ENCODE measurements around the gene FOXE3.
"Not testable (repeated sequence)": the region's sequence is repeated elsewhere in the genome, so short reads cannot be mapped to it uniquely, and the experiment has no call there.

Gene FOXE3

GRCh38 chr1:47445823-47446550 is 29.9 kb downstream of the FOXE3 start:
- Histone ChIP-seq H3K4me3 (ENCODE audit: low read depth in 1 of 2, low read length in 1 of 2) (no peak overlapping the region), H3K9me3 (no peaks in the 10 kb centered on the region), H3K27ac (no peak overlapping the region), H3K4me1 (ENCODE audit: control insufficient read depth in 1 of 2, insufficient read depth in 1 of 2, low read depth in 1 of 2, low read length in 1 of 2) (peaks cover 7 to 9% of the 10 kb centered on the region in 2 experiments), H3K36me3 (no peaks in the 10 kb centered on the region), H3K27me3 (peaks cover 100% of the 10 kb centered on the region)
- TF ChIP-seq CTCF (IDR thresholded peaks at IDR 0.05): no peak

DNA sequence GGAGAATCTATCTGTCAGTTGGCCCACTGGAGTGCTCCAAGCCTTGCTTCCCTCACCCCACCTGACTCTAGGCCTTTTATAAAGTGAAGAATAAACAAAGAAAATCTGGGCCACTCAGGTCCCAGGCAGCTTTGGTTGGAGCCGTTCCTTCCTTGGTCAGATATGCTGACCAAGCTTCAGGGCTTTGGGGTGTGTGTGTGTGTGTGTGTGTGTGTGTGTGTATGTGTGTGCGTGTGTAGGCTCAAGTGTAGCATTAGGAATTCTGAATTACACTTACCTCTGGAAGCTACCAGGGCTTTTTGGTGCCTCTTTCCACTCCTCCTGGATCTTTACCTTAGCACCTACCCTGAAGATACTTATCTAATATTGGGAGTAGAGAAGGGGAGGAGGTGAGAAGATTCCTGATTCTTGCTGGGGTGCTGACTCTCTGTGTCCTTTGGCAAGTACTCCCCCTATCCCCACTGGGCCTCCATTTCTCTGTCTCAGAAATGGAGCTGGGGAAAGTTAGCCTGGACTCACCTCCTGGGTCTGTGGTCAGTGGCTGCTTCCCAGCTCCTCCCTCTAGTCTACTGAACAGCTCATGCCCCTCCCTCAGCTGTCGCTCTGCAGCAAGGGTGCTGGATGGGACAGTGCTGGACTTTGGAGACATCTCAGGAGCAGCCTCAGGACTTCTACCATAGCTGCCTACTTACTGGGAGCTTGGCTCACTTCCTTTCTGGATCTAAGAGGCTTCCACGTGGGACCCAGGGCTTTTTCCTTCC is 32.6 kb downstream of the FOXE3 start:
- Histone ChIP-seq H3K9me3 (no peaks in the 10 kb centered on the region), H3K4me3 (ENCODE audit: low read depth in 1 of 2, low read length in 1 of 2) (no peak overlapping the region), H3K27ac (no peak overlapping the region), H3K36me3 (no peaks in the 10 kb centered on the region), H3K27me3 (peaks cover 100% of the 10 kb centered on the region), H3K4me1 (ENCODE audit: control insufficient read depth in 1 of 2, insufficient read depth in 1 of 2, low read depth in 1 of 2, low read length in 1 of 2) (peaks cover 7 to 9% of the 10 kb centered on the region in 2 experiments)
- TF ChIP-seq CTCF (IDR thresholded peaks at IDR 0.05): no peak

DNA sequence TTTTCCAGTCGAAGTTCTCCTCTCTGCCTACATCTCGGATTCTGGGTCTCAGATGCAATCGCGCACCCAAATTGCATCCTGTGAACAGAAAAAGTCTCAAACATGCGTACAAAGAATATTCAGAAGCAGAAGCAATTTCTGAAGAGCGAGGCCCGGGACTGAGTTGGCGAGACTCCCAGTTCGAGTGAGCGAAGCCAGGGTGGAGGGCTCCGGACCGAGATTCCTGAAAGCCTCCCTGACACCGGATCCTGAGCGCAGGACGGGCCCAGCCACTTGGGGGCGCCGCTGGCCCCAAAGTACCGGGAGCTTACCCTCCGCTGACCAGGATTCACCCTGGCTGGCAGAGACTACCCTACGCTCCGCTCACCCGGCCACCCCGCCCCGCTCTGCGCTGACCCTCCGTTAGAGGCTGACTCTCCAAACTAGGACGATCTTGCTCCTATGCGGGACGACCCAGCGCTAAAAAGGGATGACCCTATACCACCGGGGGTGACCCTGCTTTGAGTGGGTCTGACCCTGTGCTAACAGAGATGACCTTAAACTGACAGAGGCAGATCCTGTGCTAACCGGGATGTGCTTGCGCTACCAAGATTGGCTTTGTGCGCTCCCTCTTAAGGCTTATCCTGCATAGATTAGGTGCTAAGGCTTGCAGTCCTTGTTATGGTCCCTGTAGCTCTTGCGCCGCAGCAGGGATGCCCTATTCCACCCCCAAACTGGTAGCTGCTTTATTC is 33.9 kb downstream of the FOXE3 start:
- H3K4me1 ChIP-seq (ENCODE audit: control insufficient read depth in 1 of 2, insufficient read depth in 1 of 2, low read depth in 1 of 2, low read length in 1 of 2): peaks cover 2 to 3% of the 10 kb centered on the region in 2 experiments
- H3K27me3 ChIP-seq: peaks cover 99% of the 10 kb centered on the region
- H3K4me3 ChIP-seq (ENCODE audit: low read depth in 1 of 2, low read length in 1 of 2): no peak overlapping the region
- H3K36me3 ChIP-seq: no peaks in the 10 kb centered on the region
- TF ChIP-seq CTCF (IDR thresholded peaks at IDR 0.05): no peak
- H3K9me3 ChIP-seq: no peaks in the 10 kb centered on the region
- no peak overlapping the region for H3K27ac ChIP-seq

- Histone ChIP-seq H3K4me3 (ENCODE audit: low read depth in 1 of 2, low read length in 1 of 2) (no peak overlapping the region), H3K27ac (no peak overlapping the region), H3K27me3 (peaks cover 97% of the 10 kb centered on the region), H3K9me3 (no peaks in the 10 kb centered on the region), H3K36me3 (no peaks in the 10 kb centered on the region), H3K4me1 (ENCODE audit: control insufficient read depth in 1 of 2, insufficient read depth in 1 of 2, low read depth in 1 of 2, low read length in 1 of 2) (no peaks in the 10 kb centered on the region)
- no peak for TF ChIP-seq CTCF (IDR thresholded peaks at IDR 0.05)
Measured at GRCh38 chr1:47450606-47451005, 34.5 kb downstream of the FOXE3 start.

- Histone ChIP-seq H3K27ac (no peak overlapping the region), H3K4me1 (ENCODE audit: control insufficient read depth in 1 of 2, insufficient read depth in 1 of 2, low read depth in 1 of 2, low read length in 1 of 2) (no peaks in the 10 kb centered on the region), H3K27me3 (peaks cover 96% of the 10 kb centered on the region), H3K36me3 (no peaks in the 10 kb centered on the region), H3K9me3 (no peaks in the 10 kb centered on the region), H3K4me3 (ENCODE audit: low read depth in 1 of 2, low read length in 1 of 2) (no peak overlapping the region)
- no peak for TF ChIP-seq CTCF (IDR thresholded peaks at IDR 0.05)
Measured at GRCh38 chr1:47452426-47452825, 36.3 kb downstream of the FOXE3 start.

GRCh38 chr1:47453910-47454309 is 37.8 kb downstream of the FOXE3 start:
- H3K36me3 ChIP-seq; H3K27ac ChIP-seq; H3K4me1 ChIP-seq (ENCODE audit: control insufficient read depth in 1 of 2, insufficient read depth in 1 of 2, low read depth in 1 of 2, low read length in 1 of 2); H3K4me3 ChIP-seq (ENCODE audit: low read depth in 1 of 2, low read length in 1 of 2); H3K9me3 ChIP-seq: not testable (repeated sequence)
- peaks cover 95% of the 10 kb centered on the region for H3K27me3 ChIP-seq
